GM19324 (cell line): ENCODE measurements around the gene PLXNB1.

ENCODE experiments used
- ATAC-seq: cut with Tn5 transposase; IDR thresholded peaks from one replicate; pipeline ENCODE4 v1.9.1; 2021; ENCODE audit warnings: mild to moderate bottlenecking, moderate library complexity; ENCODE audit not compliant: unreplicated experiment, low FRiP score

Gene PLXNB1

DNA sequence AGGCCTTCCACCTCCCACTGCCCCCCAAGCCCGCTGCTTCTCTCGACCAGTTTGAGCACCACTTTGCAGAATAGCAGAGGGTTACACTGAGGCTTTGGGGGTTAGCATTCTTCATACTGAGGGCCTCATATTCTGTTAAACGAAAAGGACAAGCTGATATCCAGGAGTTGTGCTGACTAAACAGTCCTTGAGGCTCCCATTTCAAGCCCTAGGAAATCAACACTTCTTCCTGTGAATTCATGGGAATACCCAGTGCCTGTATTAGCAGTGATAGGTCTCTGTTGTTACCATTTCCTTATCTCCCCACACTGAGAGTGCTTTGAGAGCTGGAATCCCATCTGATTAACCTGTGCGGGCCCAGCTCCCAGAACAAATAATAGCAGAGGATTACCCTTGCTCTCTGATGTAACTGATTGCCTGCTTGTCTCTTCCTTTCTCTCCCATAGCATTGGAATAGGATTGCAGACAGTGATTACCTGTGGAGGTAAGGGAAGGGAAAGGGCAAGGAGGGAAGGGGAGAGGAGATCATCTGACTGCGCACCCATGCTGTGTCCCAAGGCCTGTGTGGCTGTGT lies 56.9 kb downstream of the PLXNB1 start:
- ATAC-seq: no peak

DNA sequence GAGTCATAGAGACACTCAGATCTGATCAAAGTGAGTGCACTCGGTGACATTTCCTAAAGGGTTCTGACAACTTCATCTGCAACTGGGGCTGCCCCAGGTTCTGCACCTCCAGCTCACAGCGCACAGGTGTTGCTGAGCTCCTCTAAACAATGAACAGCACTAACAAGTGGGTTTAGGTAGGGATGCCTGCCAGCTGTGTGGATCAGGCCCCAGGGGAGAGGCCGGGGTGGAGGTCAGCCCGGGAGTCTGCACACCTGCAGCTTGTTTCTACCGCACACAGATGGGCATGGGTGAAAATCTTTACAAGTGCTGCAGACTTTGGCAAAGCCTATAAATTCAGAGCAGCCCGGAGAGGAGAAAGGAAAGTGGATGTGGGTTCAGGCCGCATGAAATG lies 57.5 kb downstream of the PLXNB1 start:
- ATAC-seq: no peak

DNA sequence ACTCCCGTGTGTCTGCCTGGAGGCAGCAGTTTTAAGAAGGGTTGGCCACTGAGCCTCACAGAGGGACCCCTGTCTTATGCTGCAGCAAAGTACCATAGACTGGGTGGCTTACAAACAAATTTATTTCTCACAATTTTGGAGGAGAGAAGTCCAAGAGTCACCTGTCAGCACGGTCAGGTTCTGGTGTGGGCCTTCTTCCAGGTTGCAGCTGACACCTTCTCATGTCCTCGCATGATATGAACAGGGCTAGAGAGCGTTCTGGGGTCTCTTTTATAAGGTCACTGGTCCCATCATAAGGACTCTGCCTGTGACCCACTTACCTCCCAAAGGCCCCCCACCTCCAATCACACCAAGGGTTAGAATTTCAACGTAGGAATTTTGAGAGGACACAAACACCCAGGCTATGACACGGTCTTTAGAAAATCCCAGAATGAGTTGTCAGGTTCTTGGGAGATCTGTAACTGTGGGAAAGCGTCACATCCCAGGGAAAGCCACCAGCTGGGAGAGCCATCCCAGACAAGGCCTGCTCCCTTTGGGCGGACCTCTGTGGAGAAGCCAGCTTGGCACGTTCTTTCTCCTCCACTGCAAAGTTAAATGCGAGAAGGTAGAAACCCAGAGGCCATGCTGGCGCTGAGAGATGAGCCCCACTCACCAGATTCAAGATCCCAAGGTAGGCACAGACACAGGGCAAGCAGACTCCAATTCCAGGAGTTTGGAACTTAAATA lies 58.1 kb downstream of the PLXNB1 start, which contains the start of gene FBXW12:
FBXW12 (plus strand) TSS at position 569 of the 726 bp plus-strand sequence. CDS start 549 bp downstream, outside the sequence.
- no peak for ATAC-seq

DNA sequence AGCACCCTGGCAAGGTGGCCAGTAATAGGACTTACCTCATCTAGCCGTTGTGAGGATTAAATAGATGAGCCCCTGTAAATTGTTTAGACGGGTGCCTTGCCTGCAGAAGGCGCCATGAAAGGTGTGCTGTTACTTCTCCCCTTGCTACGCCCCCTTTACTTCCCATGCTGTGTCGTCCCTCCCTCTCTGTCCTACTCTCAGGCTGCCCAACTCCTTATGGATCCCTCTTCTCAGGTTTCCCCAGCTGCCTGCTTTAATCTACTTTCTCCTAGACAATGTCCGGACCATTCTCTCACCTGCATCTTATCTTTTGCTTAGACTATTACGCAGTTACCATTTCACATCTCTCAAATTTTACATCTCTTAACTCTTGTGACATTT lies 59.6 kb downstream of the PLXNB1 start:
- no peak for ATAC-seq

DNA sequence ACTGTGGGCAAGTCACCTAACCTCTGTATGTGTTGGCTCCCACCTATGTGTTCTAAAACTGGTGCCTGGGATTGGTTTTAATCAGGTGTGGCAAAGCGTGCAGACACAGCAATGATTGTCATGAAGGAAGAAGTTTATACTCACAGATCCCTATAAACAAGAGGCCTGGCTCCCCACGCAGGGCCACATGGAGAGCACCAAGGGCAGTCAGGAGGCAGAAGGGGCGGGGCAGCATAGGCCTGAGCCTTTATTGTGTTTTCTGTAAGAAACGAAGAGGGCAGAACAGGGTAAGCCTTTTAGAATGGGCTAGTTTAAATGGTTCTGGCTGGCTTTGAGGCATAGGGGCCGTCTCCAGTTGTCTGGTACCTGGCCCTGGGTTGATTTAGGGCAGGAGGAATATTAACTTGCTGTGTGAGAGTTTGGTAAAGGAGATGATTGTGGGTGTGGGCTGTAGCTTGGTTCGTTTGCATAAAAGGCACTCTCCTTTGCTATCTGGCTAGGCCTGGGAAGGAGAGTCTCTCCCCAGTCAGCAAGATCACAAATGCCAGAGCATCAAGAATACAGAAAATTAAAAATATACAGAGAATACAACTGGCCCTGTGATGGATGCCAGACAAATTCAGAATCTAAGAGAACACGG lies 60.1 kb downstream of the PLXNB1 start:
- no peak for ATAC-seq

DNA sequence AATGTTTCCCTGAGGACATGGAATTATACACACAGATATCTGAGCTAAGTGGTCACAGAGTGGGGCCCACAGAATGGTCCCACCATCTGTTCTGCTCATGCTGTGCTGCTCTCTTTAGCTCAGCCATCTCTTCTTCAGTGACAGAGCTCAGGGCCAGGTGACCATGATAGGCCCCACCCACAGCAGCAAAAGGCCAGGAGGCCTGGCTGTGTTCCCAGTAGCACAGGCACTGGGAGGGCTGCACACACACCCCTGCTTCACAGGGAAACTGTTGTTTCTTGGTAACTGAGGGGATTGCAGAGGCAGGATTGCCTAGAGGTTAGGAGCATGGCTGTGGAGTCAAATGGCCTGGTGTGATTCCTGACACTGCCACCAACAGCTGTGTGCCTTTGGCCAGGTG lies 62.7 kb downstream of the PLXNB1 start:
- no peak for ATAC-seq

DNA sequence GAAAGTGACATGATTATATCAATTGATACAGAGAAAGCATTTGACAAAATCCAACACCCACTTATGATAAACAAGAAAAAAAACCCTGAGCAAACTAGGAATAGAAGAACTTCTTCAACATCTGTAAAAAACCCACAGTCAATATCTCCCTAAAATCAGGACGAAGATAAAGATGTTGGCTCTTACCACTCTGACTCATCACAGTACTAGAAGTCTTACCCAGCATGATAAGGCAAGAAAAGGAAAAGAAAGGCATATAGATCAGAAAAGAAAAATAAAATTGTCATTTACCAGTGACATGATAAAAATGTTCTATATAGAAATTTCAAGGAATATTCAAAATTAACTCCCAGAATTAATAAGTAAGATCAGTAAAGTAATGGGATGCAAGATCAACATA lies 65.0 kb downstream of the PLXNB1 start:
- ATAC-seq: no peak

DNA sequence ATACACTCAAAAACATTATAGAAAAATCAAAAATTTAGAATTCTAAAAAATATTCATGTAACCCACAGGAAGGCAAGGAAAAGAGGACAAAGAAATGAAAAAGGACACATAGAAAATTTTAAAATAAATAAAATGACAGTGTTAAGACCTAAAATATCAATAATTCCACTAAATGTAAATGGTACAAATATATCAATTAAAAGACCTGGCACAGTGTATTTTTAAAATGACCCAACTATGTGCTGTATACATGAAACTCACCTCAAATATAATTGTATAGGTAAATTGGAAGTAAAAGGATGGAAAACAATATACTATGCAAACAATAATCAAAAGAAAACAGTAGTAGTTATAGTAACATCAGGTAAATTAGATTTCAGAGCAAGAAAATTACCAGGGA lies 68.0 kb downstream of the PLXNB1 start:
- ATAC-seq: no peak

DNA sequence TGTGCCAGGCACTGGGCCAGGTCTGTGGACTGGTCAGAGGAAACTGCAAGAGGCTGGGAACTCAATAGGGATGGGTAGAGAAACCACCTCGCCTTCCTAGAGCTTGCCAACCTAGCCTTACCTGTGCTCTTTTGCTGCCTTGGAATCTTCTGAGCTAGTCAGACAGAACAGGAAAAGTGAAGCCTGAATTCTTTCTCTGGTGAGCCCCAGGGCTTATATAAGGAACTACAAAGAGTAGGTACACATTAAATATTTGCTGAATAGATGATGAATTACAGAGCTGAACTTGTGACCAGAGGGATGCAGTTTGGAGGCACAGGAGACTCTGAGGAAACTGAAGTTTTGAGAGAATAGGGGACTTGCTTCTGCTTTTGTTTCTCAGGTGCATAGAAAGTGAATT lies 73.5 kb downstream of the PLXNB1 start:
- no peak for ATAC-seq

DNA sequence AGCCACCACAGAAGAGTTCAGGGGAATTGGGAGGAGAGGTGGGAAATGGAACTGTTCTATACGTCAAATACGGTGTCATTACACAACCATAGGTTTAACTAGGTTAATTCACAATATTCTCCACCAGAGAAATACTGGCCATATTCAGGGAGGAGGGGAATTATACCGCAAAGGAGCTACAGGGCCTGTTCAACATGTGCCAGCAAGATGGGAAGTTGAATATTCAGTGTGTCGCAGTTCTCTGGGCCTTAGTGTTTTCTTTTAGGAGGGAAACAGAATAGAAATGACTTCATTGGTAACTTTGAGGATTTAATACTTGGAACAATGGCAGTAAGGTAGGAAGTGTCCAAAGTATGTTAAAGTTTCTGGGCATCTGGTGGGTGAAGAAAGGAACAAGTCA lies 75.9 kb downstream of the PLXNB1 start:
- no peak for ATAC-seq
